Colon (tissue), 2 donors: ENCODE data around the gene BNIP5.

Experiments
- FAIRE-seq: peaks from 2 replicates; lab custom pipeline; 2012; peaks lifted over from hg19 to GRCh38; lab: Jason Lieb, UNC
- donor health status: control.
- donor health status: control.

Gene BNIP5

DNA sequence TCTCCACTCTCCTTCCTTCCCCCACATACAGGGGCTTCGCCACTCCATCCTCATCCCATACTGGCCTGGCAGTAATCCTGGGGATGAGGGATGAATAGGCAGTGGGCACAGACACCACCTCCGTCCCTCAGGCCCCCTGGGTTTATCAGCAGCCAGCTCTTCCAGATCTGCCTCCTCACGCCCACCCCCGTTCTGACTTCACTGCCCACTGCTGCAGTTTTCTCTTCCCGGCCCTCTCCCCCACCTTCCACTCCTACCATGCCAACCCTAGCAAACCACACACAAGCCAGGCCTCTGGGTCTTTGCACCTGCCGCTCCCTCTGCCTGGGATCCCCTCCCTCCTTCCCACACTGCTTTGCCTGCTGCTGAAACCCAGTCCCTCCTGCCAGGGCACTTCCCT, 44.5 kb downstream of the BNIP5 start:
- no peak for FAIRE-seq

DNA sequence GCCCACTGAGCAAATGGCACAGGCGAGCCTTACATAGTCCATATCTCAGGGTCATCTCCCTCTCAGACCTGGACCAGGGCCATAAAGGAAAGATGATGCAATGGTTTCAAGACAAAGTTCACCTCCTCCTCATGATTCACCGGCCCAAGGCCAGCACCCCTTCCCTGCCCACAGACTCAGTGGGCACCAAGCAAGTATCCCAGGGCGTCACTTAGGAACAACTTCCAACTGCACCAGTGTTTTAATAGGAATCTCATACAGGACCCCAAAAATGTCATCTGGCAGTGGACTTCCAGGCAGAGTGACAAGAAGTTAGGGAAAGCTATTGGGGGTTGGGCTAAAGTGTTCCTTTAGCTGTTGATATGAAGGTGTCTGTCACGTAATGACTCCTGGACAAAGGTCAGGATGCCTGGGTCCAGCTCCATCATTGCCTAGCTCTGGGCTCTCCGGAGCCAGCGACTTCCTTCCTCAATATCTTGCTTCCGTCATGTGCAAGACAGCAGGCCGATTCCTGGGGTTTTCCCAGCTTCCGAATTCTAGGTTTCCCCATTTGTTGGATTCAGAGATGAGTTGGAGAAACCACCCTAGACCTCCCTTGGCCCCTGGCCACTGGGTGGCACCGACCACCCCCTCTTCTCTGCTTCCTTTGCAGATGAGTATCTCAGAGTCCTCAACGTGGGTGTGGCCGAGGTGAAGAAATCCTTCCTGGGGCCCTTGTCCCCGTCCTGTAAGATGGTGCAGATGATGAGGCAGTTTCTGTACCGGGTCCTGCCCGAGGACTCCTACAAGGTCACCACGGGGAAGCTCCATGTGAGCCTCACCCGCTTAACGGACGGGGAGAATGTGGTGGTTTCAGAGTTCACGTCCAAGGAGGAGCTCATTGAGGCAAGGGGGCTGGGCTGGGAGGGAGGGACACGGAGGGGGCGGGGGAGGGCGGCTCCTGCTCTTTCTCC, 45.7 kb downstream of the BNIP5 start:
- FAIRE-seq = no peak

DNA sequence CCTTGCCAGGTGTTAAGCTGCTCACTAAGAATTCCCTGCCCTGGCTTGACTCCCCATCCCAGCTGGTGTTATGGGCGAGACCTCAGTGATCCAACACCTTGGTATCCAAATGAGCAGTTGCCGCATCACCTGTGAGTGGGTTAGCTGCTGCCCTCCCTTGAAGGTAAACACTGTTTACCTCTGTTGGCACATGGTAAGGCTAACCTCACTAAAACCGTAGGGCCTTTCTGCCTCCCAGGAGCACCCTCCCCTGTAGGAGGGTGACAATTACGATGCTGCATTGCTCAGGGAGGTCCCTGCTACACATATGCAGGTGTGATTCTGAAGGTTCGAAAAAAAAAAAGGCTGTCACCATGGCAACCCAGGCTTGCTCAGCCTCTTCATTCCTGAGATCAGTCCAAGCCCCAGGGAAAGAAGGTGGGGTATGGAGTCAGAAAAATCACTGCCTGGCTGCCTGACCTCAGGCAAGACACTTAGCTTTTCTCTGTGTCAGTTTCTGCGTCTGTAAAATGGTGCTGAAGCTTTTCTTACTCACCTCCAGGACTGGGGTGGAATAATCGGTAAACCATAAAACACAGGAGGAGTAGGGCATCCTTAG, 47.3 kb downstream of the BNIP5 start:
- FAIRE-seq = no peak

DNA sequence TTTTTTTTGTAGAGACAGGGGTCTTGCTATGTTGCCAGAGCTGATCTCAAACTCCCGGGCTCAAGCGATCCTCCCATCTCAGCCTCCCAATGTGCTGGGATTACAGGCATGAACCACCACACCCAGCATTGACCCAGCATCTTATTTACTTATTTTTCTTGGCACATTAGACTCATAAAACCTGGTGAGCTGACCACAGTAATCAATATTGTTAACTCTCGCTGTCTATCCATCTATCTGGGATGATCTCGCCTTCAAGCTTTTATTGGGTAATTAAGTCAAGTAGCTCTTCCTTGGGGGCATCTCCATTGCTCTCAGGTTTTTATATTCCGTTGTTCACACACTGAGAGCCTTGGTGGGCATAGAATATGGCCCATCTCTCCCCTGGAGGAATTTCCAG, 49.8 kb downstream of the BNIP5 start:
- no peak for FAIRE-seq

DNA sequence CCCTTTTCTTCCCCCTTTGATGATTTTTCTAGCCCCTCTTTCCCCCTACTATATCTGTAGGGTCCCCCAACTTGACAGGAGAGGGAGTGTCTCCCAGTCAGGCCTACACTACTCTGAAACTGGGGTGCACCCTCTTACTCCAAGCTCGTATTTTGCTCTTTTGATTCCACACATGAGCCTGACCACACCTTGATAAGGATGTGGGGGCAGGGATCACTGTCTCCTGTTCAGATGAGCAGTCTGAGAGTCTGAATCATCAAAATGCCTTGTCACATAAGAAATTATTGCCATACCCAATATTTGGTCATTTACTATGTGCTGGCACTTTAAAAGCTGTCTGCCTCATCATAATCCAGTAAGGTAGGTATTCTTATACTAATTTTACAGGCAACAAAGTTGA, 50.9 kb downstream of the BNIP5 start:
- no peak for FAIRE-seq

DNA sequence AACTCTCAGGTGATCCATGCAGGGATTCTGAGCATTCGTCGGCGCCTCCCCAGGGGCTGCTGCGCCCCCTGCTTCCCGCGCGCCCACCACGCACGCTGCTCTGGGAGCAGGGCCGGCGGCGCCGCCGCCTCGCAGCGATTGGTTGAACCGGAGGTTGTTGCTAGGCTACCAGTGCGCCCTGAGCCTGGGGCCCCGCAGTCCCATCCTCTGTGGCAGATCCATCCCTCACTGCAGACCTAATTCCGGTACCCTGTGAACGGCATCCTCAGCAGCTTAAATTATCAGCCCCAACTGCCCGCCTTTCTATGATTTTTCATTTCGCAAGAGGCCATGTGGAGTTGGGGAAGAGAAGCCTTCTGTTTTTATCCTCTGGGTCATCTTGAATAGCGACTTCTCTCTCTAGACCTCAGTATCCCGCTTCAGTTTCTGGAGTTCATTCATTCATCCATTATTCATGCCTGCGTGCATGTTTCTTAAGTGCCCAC, 51.5 kb downstream of the BNIP5 start:
- FAIRE-seq = no peak

DNA sequence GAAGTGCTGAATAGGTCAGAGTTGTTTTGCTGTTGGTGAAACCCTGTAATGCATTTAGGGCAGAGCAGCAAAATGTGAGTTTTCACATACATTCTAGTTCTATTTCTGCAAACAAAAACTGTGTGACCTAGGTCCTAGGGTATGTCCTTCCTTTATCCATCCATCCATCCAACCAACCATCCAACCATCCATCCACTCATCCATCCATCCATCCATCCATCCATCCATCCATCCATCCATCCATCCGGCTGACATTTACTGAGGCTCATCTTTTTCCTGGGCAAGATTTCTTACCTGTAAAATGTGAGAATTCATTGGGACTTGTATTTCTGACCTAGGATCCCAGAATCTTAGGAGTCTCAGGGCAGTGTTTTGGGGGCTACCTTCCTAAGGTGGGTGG, 52.3 kb downstream of the BNIP5 start:
- no peak for FAIRE-seq

DNA sequence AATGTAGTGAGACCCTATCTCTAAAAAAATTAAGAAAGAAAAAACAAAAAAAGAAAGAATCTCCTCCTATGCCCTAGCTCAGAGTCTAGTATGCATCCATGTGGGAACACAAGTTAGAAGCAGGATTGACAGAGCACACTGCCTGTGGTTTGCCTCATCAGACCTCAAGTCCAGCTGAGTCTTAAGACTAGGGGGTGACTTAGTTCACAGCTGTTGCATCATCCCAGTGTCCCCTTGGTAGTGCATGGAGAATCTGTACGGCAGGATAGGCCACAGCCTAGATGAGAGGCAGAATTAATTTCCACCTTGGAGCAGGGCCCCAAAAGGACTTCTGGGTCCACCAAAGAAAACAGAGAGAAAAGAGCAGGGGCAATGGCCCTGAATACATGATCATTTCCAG, 53.1 kb downstream of the BNIP5 start:
- no peak for FAIRE-seq

DNA sequence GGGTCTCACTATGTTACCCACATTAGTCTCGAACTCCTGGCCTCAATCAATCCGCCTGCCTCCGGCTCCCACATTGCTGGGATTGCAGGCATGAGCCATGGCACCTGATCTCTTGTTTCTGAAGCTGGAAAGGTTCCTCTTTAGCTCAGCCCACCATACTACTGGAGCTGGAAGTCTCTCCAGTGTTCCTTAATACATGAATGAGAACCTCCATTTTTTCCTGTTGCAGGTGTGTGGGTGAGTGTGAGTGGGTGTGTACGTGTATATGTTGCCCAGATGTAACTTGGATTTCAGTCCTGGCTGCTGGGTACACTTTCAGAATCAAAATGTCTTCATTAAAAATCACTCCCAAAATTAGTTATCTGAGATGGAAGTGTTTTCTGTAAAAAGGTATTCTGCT, 55.7 kb downstream of the BNIP5 start:
- no peak for FAIRE-seq

DNA sequence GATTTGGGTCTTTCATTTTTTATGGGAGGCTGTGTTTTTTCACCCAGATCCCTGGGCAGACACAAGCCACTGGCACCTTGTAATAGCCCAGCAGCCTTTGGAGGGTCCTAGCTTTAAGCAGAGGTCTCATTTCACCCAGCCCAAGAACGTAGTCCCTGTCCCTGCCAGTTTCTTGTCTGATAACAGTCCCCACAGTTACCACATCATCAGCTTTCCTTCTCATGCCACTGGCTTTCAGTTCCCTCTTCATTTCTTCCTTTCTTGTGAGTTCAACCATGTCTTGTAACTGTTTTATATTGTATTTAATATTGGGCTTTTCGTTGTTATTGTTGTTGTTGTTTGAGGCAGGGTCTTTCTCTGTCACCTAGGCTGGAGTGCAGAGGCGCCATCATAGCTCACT, 56.2 kb downstream of the BNIP5 start:
- FAIRE-seq = no peak

DNA sequence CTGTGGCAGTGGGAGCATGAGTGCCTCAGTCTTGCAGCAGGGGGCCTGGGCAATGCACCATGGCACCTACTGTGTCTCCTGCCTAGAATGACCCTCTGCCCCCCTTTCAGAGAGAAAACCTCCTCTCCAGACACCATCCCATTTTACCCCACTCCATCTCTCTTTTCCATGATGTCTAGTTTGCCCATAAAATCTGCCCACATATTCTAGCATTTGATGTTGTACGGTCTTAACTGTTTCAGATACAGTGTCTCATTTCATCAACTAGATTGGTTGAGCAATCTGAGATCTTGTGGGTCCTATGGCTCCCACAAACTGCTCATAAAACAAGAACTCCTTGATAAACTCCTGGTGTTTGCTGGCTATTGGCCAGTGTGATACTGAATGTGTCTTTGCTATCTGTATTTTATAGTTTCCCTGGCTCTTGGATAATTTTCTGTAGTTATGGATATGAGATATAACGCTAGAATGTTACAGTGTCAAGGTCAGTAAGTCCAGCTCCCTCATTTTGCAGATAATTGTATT, 58.7 kb downstream of the BNIP5 start:
- no peak for FAIRE-seq

DNA sequence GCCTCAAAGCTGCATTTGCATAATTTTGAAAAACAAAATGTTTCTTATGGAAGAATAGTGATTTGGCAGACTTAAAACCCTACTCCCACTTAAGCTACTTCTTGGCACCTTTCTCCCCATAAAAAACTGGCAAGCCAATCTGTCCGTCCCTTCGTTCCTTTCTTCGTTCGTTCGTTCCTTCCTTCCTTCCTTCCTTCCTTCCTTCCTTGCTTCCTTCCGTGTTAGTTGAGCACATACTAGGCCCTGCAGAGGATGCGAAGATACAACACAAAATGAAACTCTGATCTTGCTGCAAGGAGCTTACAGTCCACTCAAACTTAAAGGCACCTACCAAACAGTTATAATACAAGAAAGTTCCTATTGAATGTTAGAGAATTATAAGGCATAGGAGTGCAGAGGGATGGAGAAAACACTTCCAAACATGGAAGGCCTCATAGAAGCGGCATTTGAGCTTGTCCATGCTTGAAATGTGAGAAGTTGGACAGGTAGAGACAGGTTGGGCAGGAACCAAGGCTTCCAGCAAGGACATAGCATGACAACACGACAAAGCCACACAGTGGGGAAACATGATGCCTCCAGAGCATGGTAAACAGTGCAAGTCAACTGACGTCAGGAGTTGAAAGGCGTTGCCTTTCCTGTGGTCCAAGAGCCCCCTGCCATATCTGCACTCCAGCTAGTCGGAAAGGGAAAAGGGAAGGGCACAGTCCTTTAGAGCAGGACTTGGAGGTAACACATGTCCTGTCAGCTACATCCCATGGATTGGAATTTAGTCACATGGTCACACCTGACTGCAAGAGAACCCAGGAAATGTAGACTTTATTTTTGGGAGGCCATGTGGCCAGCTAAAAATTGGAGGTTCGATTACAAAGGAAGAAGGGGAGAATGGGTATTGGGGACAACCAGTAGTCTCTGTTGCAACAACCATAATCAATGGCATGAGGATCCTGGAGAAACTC, 59.8 kb downstream of the BNIP5 start:
- no peak for FAIRE-seq

DNA sequence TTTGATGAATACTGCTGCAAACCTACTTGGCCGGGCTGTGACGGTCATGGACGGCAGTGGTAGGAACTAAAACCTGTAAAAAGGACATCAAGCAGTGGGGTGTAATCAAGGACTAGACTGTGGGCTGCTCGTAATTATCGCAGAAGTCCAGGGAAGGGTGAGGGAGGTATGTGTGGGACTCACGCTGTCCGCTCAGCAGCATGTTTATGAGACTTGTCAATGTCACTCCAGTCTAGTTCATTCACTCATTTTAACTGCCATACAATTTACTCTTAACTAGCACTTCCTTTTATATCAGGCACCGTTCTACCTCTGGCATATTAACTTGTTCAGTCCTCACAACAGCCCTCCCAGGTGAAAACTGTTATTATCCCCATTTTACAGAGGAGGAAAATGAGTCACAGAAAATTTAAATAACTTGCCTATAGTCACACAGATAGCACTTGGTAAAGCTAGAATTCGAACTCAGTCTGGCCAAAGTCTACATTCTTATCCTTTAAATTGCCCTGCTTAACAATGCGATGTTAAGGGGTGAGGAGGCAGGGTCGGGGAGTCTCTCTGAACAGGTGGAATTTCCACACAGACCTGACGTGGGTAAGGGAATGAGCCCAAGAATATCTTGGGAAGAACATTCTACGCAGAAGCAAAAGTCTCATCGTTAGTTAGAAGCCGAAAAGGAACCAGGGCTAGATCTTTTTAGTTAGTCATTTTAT, 62.7 kb downstream of the BNIP5 start:
- FAIRE-seq = no peak

DNA sequence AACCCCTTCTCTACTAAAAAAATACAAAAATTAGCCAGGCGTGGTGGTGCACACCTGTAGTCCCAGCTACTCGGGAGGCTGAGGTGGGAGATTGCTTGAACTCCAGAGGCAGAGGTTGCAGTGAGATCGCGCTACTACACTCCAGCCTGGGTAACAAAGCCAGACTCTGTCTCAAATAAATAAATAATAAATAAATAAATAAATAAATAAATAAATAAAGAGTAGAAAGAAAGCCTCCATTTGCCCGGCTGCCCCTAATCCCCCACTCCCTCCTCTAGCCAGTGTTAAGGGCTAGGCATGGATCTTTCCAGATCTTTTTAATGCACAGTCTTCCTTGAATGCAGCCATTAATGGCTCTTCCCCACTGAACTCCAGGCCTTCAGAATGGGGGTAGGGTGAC, 63.6 kb downstream of the BNIP5 start:
- no peak for FAIRE-seq

DNA sequence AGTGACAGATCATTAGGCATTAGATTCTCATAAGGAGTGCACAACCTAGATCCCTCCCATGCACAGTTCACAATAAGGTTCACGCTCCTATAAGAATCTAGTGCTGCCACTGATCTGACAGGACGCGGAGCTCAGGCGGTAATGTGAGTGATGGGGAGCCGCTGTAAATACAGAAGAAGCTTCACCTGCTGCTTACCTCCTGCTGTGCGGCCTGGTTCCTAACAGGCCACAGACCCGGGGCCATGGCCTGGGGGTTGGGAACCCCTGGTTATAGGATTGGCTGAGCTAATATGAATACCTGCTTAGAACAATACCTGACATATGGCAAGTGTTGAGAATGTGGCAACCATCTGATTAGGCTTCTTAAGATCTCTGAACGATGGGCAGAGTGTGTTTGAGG, 64.5 kb downstream of the BNIP5 start:
- FAIRE-seq = no peak

DNA sequence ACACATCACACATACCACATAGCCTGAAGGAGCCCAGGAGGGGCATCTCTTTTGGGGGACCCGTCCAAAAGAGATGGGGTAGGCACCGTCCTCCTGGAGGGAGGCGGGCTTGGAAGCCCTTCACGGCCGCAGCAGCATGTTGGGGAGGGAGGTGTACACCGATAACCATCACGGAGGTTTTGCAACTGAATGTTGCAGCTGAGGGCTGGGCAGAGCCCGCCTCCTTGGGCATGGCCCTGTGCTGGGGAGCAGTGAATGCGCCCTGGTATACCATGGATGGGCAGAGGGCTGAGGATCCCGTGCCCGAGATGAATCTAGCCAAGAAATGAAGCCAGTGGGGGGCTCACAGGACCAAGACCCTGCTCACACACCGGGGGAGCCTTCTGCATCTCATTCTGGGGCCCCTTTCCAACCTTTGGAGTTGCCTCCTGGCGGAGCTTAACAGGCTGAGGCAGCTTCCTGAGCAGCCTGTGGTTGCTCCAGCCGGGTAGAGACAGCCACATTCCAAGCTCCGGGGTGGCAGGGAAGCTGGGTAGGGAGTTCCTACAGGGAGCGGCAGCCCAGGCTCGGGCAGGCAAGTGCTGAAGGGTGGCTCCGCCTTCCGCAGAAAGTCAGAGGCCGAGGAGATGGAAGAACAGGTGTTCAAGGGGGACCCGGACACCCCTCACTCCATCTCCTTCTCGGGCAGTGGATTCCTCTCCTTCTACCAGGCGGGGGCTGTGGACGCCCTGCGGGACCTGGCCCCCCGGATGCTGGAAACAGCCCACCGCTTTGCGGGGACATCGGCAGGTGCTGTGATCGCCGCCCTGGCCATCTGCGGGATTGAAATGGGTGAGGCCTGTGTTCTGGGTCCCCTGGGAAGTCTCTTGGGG, 66.6 kb downstream of the BNIP5 start, which contains the start of gene PNPLA1:
PNPLA1 (plus strand) TSS at position 227 of the 872 bp plus-strand sequence; CDS start at position 627, 400 bp downstream.
- FAIRE-seq = no peak

DNA sequence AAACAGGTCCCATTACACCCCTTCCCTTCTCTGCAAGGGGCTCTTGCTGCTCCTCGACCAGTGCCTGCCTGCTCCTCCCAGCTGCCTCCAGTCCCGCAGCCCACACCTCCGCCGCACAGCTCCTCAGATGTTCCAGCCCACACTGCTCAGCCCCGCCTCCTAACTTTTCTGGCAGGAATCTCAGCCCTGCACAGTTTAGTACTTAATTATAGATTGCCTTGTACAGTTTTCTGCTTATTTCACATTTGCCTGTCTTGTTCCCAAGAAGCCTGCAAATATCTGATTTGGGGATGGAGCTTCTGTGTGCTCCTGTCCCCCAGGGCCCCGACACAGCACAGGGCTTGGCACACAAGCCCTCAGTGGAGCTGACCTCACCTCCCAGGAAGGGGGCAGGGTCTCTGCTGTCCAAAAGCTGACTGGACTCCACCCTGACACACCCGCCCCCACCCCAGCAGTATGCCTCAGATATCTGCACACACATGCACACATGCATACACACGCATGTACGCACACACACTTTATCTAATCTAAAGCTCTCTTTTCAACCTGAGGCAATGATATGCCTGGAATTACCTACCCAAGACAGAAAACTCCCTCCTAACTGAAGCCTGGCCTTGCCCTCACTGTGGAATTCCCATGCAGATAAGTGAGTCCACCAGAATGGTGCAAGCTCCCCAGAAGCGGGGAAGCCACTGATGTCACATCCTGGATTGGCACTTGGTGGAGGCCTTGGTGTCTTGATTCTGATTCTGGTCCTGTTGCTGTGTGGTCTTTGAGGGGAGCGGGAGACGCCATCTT, 68.0 kb downstream of the BNIP5 start:
- no peak for FAIRE-seq

DNA sequence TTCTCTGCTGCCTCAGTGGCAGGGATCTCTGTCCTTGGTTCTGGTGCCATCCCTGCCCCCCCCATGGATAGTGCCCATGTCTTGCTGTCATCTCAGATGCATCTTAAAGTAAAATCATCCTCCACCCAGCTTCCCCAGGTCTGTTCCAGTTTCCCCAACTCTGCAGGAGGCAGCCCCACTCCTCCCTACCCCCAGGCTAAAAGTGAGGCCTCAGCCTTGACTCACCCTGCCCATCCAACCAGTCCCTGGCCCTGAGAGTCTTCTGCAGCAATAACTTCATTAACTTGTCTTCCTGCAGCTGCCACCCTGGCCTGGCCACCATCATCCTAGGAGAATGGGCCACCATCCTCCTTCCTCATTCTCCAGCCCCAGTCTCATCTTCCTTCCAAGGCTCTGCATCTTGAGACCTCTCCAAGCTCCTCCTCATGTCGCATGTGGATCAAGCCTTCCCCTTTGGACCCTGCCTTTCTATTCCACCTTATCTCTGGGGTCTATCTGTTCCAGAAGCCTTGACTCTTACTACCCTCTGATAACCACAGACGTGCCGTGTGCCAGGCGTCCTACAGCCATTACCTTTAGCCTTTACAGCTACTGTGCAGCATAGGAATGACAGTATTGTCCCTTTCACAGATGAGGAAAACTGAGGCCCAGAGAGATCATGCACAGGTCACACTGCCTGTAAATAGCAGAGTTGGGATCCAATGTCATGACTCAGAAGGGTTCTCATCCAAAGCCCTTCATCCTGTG, 68.8 kb downstream of the BNIP5 start:
- no peak for FAIRE-seq
